Parathyroid adenoma (tissue), 2 donors: ENCODE measurements around the gene CLMP.
A peak's percentile ranks its signal among the peaks of the same experiment; 100 is the strongest.
"Not testable (repeated sequence)": the region's sequence is repeated elsewhere in the genome, so short reads cannot be mapped to it uniquely, and the experiment has no call there.

Experiments used
- H2AFZ ChIP-seq: fragments of 300-600 bp; sonication (generic); one replicate; pipeline ENCODE4 v1.7.0; 2017; ENCODE audit warnings: antibody characterized with exemption, mild to moderate bottlenecking
- H3K27ac ChIP-seq: fragments of 300-600 bp; sonication (generic); one replicate; pipeline ENCODE4 v1.7.0; 2017
- H3K27me3 ChIP-seq: fragments of 300-600 bp; sonication (generic); one replicate; pipeline ENCODE4 v1.7.0; 2017; ENCODE audit warnings: low read length; ENCODE audit not compliant: control insufficient read depth, insufficient read depth
- H3K36me3 ChIP-seq: fragments of 300-600 bp; sonication (generic); one replicate; pipeline ENCODE4 v1.7.0; 2017; ENCODE audit warnings: low read length; ENCODE audit not compliant: control insufficient read depth, insufficient read depth
- H3K4me1 ChIP-seq: fragments of 300-600 bp; sonication (generic); one replicate; pipeline ENCODE4 v1.7.0; 2017; ENCODE audit warnings: control low read depth
- H3K4me2 ChIP-seq: fragments of 300-600 bp; sonication (generic); one replicate; pipeline ENCODE4 v1.7.0; 2017; ENCODE audit warnings: low read length
- H3K4me3 ChIP-seq: fragments of 300-600 bp; sonication (generic); one replicate; pipeline ENCODE4 v1.7.0; 2017; ENCODE audit warnings: low read depth, low read length
- H3K79me2 ChIP-seq: fragments of 300-600 bp; sonication (generic); one replicate; pipeline ENCODE4 v1.7.0; 2017; ENCODE audit warnings: control low read depth
- H3K9ac ChIP-seq: fragments of 300-600 bp; sonication (generic); one replicate; pipeline ENCODE4 v1.7.0; 2017; ENCODE audit warnings: mild to moderate bottlenecking
- H3K9me3 ChIP-seq: fragments of 300-600 bp; sonication (generic); one replicate; pipeline ENCODE4 v1.7.0; 2017; ENCODE audit warnings: low read length; ENCODE audit not compliant: control insufficient read depth
- CTCF ChIP-seq: fragments of 300-600 bp; sonication (generic); IDR thresholded peaks from one replicate; pipeline ENCODE4 v1.7.0; 2017; ENCODE audit warnings: antibody characterized with exemption, mild to moderate bottlenecking
- donor health status: primary hyperparathyroidism.

The CLMP gene

GRCh38 chr11:123062158-123062891 is 132.7 kb downstream of the CLMP start:
- Histone ChIP-seq H3K9me3 (no peaks in the 10 kb centered on the region), H3K79me2 (peaks cover 7% of the 10 kb centered on the region), H3K4me2 (peak overlapping the region; percentile 90), H2AFZ (peak overlapping the region; percentile 84), H3K4me3 (peak overlapping the region; percentile 98), H3K27ac (peak overlapping the region; percentile 97), H3K27me3 (no peaks in the 10 kb centered on the region), H3K9ac (peak overlapping the region; percentile 68), H3K36me3 (no peaks in the 10 kb centered on the region), H3K4me1 (peaks cover 15% of the 10 kb centered on the region)
- no peak for TF ChIP-seq CTCF

- H3K36me3 ChIP-seq: no peaks in the 10 kb centered on the region
- TF ChIP-seq CTCF: no peak
- H3K4me2 ChIP-seq: peak within 1 kb of the TSS; percentile 90
- H3K9me3 ChIP-seq: no peaks in the 10 kb centered on the region
- peak within 1 kb of the TSS; percentile 84 for H2AFZ ChIP-seq
- H3K27ac ChIP-seq: peak within 1 kb of the TSS; percentile 97
- H3K27me3 ChIP-seq: no peaks in the 10 kb centered on the region
- peaks cover 7% of the 10 kb centered on the region for H3K79me2 ChIP-seq
- peak within 1 kb of the TSS; percentile 98 for H3K4me3 ChIP-seq
- peak within 1 kb of the TSS; percentile 68 for H3K9ac ChIP-seq
- peaks cover 15% of the 10 kb centered on the region for H3K4me1 ChIP-seq
These were observed 133.5 kb downstream of the CLMP start, which contains the start of gene HSPA8 for GRCh38 chr11:123061403-123062157. Gene HSPA8, minus strand, starts transcription at chr11:123062136. Its CDS starts 812 bp downstream, at chr11:123061324.

- Histone ChIP-seq H2AFZ (no peak overlapping the region), H3K79me2 (peaks cover 7% of the 10 kb centered on the region), H3K27ac (peak overlapping the region; percentile 97), H3K4me1 (peaks cover 15% of the 10 kb centered on the region), H3K27me3 (no peaks in the 10 kb centered on the region), H3K9ac (no peak overlapping the region), H3K36me3 (no peaks in the 10 kb centered on the region), H3K4me2 (peak overlapping the region; percentile 79), H3K9me3 (no peaks in the 10 kb centered on the region), H3K4me3 (peak overlapping the region; percentile 98)
- TF ChIP-seq CTCF: no peak
These were observed 134.6 kb downstream of the CLMP start for GRCh38 chr11:123060277-123061000.

GRCh38 chr11:123059041-123059920 is 135.8 kb downstream of the CLMP start:
- peaks cover 14% of the 10 kb centered on the region for H3K4me1 ChIP-seq
- H3K36me3 ChIP-seq: not testable (repeated sequence)
- H3K27ac ChIP-seq: peak overlapping the region; percentile 42

More at GRCh38 chr11:123059041-123059920, 135.8 kb downstream of the CLMP start:
- peak overlapping the region; percentile 79 for H3K4me2 ChIP-seq
- H3K27me3 ChIP-seq, H2AFZ ChIP-seq, H3K79me2 ChIP-seq, H3K9me3 ChIP-seq, H3K9ac ChIP-seq: not testable (repeated sequence)
- H3K4me3 ChIP-seq: peak overlapping the region; percentile 98
